HepG2 (cell line): ENCODE data around the gene CARMIL1. TPM values are rescaled to one million over a fixed set of nuclear protein-coding genes. Genes with fewer than 3 reads are reported as not detected.

Source experiments
- ATAC-seq: fragments of 200-7000 bp; cut with Tn5 transposase; 3 replicates; pipeline ENCODE4 v1.9.1; 2020; ENCODE audit warnings: mild to moderate bottlenecking, moderate library complexity
- BruUV-seq: library from RNA; stranded (reverse); fragments of 400-500 nt; replicated peaks from 2 replicates; lab custom pipeline; 2021; lab: Mats Ljungman, UMichigan
- CTCF ChIA-PET: fragments of 300-600 bp; formaldehyde crosslinking; extraction: SDS; loops from one replicate; lab custom pipeline; 2021; ENCODE audit warnings: low total read pairs, inconsistent platforms, low intra/inter-chr PET ratio; lab: Yijun Ruan, JAX
- POLR2A ChIA-PET: fragments of 350-600 bp; sonication (Branson Sonifier 250); formaldehyde crosslinking; loops from one replicate; lab custom pipeline; 2020; ENCODE audit warnings: antibody characterized with exemption, inconsistent platforms; lab: Yijun Ruan, JAX
- DNase-seq: peaks from one replicate; pipeline ENCODE4 v3.0.0-alpha.2; 2015; ENCODE audit warnings: low spot score
- FAIRE-seq: peaks from 3 replicates; lab custom pipeline; 2011; peaks lifted over from hg19 to GRCh38; lab: Jason Lieb, UNC
- H2AFZ ChIP-seq: one replicate; pipeline ENCODE4 v1.6.1; 2011; ENCODE audit warnings: low read length, inconsistent platforms
- H3K27ac ChIP-seq: fragments of 300-600 bp; 3 replicates; pipeline ENCODE4 v1.8.0; 2011; ENCODE audit warnings: mixed run types, mild to moderate bottlenecking, mixed read lengths, low read length, inconsistent platforms; ENCODE audit not compliant: insufficient read depth; ENCODE audit errors: extremely low read length
- H3K27me3 ChIP-seq, 2 experiments: fragments of 200-600 bp in 1 of 2; 2 replicates in 1 of 2; 3 replicates in 1 of 2; pipeline versions ENCODE4 v1.6.0 to v1.8.0; 2011; ENCODE audit warnings: low read length in 2 of 2, mild to moderate bottlenecking in 2 of 2, moderate library complexity in 2 of 2, inconsistent platforms in 1 of 2; ENCODE audit not compliant: insufficient read depth in 2 of 2, control insufficient read depth in 1 of 2
- H3K36me3 ChIP-seq, 2 experiments: fragments of 200-600 bp in 1 of 2; replicated peaks in 1 of 2; 2 replicates in 1 of 2; 3 replicates in 1 of 2; pipeline versions ENCODE4 v1.5.1 to v1.8.0; 2011; ENCODE audit warnings: low read length in 2 of 2, inconsistent platforms in 1 of 2; ENCODE audit not compliant: insufficient read depth in 2 of 2, control insufficient read depth in 1 of 2
- H3K4me1 ChIP-seq: 2 replicates; pipeline ENCODE4 v1.5.1; 2012; ENCODE audit warnings: low read length, inconsistent platforms; ENCODE audit not compliant: insufficient read depth
- H3K4me2 ChIP-seq: 2 replicates; pipeline ENCODE4 v1.6.0; 2011; ENCODE audit warnings: low read depth, low read length, inconsistent platforms
- H3K4me3 ChIP-seq, 3 experiments: fragments of 200-600 bp in 1 of 3; sonication (generic), shearing (Covaris generic) in 1 of 3; replicated peaks in 1 of 3; 2 replicates each; pipeline ENCODE4 v1.5.1; 2011 to 2016; ENCODE audit warnings: low read length in 3 of 3, inconsistent platforms in 2 of 3, low read depth in 2 of 3, mild to moderate bottlenecking in 2 of 3, control low read depth in 1 of 3, mixed read lengths in 1 of 3; ENCODE audit not compliant: insufficient read depth in 1 of 3
- H3K79me2 ChIP-seq: one replicate; pipeline ENCODE4 v1.6.1; 2011; ENCODE audit warnings: low read length, inconsistent platforms; ENCODE audit not compliant: insufficient read depth
- H3K9ac ChIP-seq: 2 replicates; pipeline ENCODE4 v1.6.0; 2011; ENCODE audit warnings: mild to moderate bottlenecking, low read depth, low read length, inconsistent platforms; ENCODE audit not compliant: insufficient read depth
- H3K9me3 ChIP-seq: 2 replicates; pipeline ENCODE4 v1.5.1; 2012; ENCODE audit warnings: mild to moderate bottlenecking, low read length
- H4K20me1 ChIP-seq: 2 replicates; pipeline ENCODE4 v1.6.0; 2011; ENCODE audit warnings: inconsistent platforms, mild to moderate bottlenecking, low read length, moderate library complexity; ENCODE audit not compliant: insufficient read depth
- CBX1 ChIP-seq: IDR thresholded peaks from one replicate; pipeline ENCODE4 v1.6.1; 2016; ENCODE audit warnings: antibody characterized with exemption, low read depth
- GLMP ChIP-seq: sonication (generic); formaldehyde crosslinking; IDR thresholded peaks from 2 replicates; pipeline ENCODE4 v1.9.0; 2021; ENCODE audit warnings: missing genetic modification reagents, mild to moderate bottlenecking, borderline replicate concordance
- GZF1 ChIP-seq: sonication (generic); formaldehyde crosslinking; IDR thresholded peaks from 2 replicates; pipeline ENCODE4 v1.5.1; 2020; ENCODE audit warnings: mild to moderate bottlenecking, missing genetic modification reagents
- MTA1 ChIP-seq: sonication (generic); formaldehyde crosslinking; IDR thresholded peaks from 2 replicates; pipeline ENCODE4 v1.4.0; 2020; ENCODE audit warnings: missing genetic modification reagents, mild to moderate bottlenecking, borderline replicate concordance
- NR2F1 ChIP-seq, 2 experiments: fragments of 450-650 bp in 1 of 2; formaldehyde crosslinking in 1 of 2; IDR thresholded peaks; 2 replicates each; pipeline versions ENCODE4 v1.5.0 to v1.6.1; 2016 to 2020; ENCODE audit warnings: mild to moderate bottlenecking in 1 of 2, missing compliant biosample characterization in 1 of 2, missing genetic modification reagents in 1 of 2, moderate library complexity in 1 of 2
- PCBP2 ChIP-seq: fragments of 200-400 bp; formaldehyde crosslinking; optimal IDR thresholded peaks from 2 replicates; pipeline ENCODE3; 2018; ENCODE audit warnings: low read length, low read depth; ENCODE audit not compliant: poor library complexity, severe bottlenecking
- SRSF4 ChIP-seq: fragments of 200-400 bp; formaldehyde crosslinking; IDR thresholded peaks from one replicate; pipeline ENCODE4 v1.6.1; 2018; ENCODE audit warnings: mild to moderate bottlenecking, low read depth, low read length, moderate library complexity; ENCODE audit not compliant: poor library complexity, severe bottlenecking
- ZNF660 ChIP-seq: sonication (generic); formaldehyde crosslinking; IDR thresholded peaks from 2 replicates; pipeline ENCODE4 v1.5.1; 2020; ENCODE audit warnings: mild to moderate bottlenecking, low read depth, missing genetic modification reagents, borderline replicate concordance
- WGBS: methylation state at CpG from one replicate; pipeline ENCODE4 v1.1.6; 2017; ENCODE audit warnings: low lambda C conversion rate; 5-methylcytosine and 5-hydroxymethylcytosine counted together
- in situ Hi-C: cut with HindIII; loops from 2 replicates; pipeline ENCODE4 v1.10.0; 2017; ENCODE audit warnings: low pct_unique_long_range_greater_than_20kb; ENCODE audit not compliant: extremely low pct_ligation_motif_present
- intact Hi-C: fragments of 100-400 bp; cut with micrococcal nuclease; formaldehyde crosslinking; loops from one replicate; pipeline ENCODE4 v1.10.0; 2022; ENCODE audit not compliant: unreplicated experiment
- polyA plus RNA-seq, 8 experiments: library from polyadenylated mRNA; depleted of rRNA in 3 of 8; stranded (reverse) in 7 of 8; unstranded in 1 of 8; fragments of >200 nt; fragmentation: Illumina TruSeq in 4 of 8; extraction: Trizol in 4 of 8; gene quantifications; 2 replicates each; pipeline versions ENCODE4 v1.2.1 to v1.2.3, GENCODE V29; 2011 to 2016; ENCODE audit warnings: low read depth in 4 of 8, missing spikeins in 1 of 8, mixed read lengths in 1 of 8; ENCODE audit not compliant: insufficient read depth in 1 of 8
- total RNA-seq, 5 experiments: library from RNA; depleted of rRNA; stranded (reverse); fragments of >200 nt; fragmentation: Illumina TruSeq; extraction: Trizol; gene quantifications; 2 replicates each; pipeline ENCODE4 v1.2.3, GENCODE V29; 2016; ENCODE audit warnings: low read depth in 1 of 5

The CARMIL1 gene
- total and polyA plus RNA-seq, 2 of the 13 experiments (the other 11 are each of a cell fraction or from before 2014, with no cell fraction given), result 1.8 to 2.6 TPM

- intact Hi-C loops (no loop called here), in situ Hi-C loops (no loop called here)
- Histone ChIP-seq H2AFZ (no peak overlapping the region), H3K27ac (no peak overlapping the region), H4K20me1 (no peaks in the 10 kb centered on the region), H3K27me3 (no peaks in the 10 kb centered on the region), H3K4me1 (no peaks in the 10 kb centered on the region), H3K4me3 (no peak overlapping the region), H3K4me2 (no peak overlapping the region), H3K79me2 (no peaks in the 10 kb centered on the region), H3K36me3 (no peaks in the 10 kb centered on the region), H3K9me3 (no peaks in the 10 kb centered on the region), H3K9ac (no peak overlapping the region)
- no TSS peak for BruUV-seq
- ATAC-seq, result no peak
- ChIA-PET POLR2A (no interaction called here), CTCF (no interaction called here)
- no peak for DNase-seq
- no peak for TF ChIP-seq CBX1
- no peak for TF ChIP-seq MTA1 (CRISPR knock-in tag)
- no peak for TF ChIP-seq GLMP (CRISPR knock-in tag)
- TF ChIP-seq NR2F1 (CRISPR knock-in tag; IDR thresholded peaks at IDR 0.05), result no peak
- TF ChIP-seq GZF1, result no peak
- TF ChIP-seq PCBP2, result no peak
- no peak for TF ChIP-seq SRSF4
- FAIRE-seq, result no peak
Observed at GRCh38 chr6:25414755-25415154, 135.6 kb downstream of the CARMIL1 start.

GRCh38 chr6:25415274-25415673 lies 136.1 kb downstream of the CARMIL1 start:
- H3K9me3 ChIP-seq, result no peaks in the 10 kb centered on the region
- H2AFZ ChIP-seq, result no peak overlapping the region
- no peaks in the 10 kb centered on the region for H3K27me3 ChIP-seq
- no peaks in the 10 kb centered on the region for H3K4me1 ChIP-seq
- no peak for TF ChIP-seq ZNF660 (CRISPR knock-in tag)
- TF ChIP-seq, all 625 proteins: peak for 0
- ChIA-PET CTCF (no interaction called here), POLR2A (no interaction called here)
- H3K4me2 ChIP-seq, result no peak overlapping the region
- H3K36me3 ChIP-seq, result no peaks in the 10 kb centered on the region
- H3K9ac ChIP-seq, result no peak overlapping the region
- WGBS, result 21% methylated on average over 2 of the region's 2 CpGs
- no peak overlapping the region for H3K4me3 ChIP-seq
- ATAC-seq (no peak), DNase-seq (no peak), FAIRE-seq (no peak)
- no peaks in the 10 kb centered on the region for H3K79me2 ChIP-seq
- intact Hi-C loops, result no loop called here
- in situ Hi-C loops, result no loop called here
- BruUV-seq, result no TSS peak
- H4K20me1 ChIP-seq, result no peaks in the 10 kb centered on the region
- no peak overlapping the region for H3K27ac ChIP-seq
